Ascending aorta (tissue), 2 donors: Measurements from ENCODE around the gene FAM222A. TPM values are rescaled to one million over a fixed set of nuclear protein-coding genes. Genes with fewer than 3 reads are reported as not detected.
A peak's percentile ranks its signal among the peaks of the same experiment; 100 is the strongest.

Source experiments
- DNase-seq, 2 donors: peaks; one replicate each; pipeline ENCODE4 v3.0.0-alpha.2; 2019; ENCODE audit warnings: low spot score in 2 of 2
- H3K27ac ChIP-seq, 2 donors: fragments of 200-600 bp; sonication (generic); one replicate each; pipeline ENCODE4 v1.5.1; 2016 to 2017; ENCODE audit warnings: mild to moderate bottlenecking in 1 of 2
- H3K27me3 ChIP-seq: fragments of 200-600 bp; sonication (generic); one replicate; pipeline ENCODE4 v1.5.1; 2017
- H3K36me3 ChIP-seq, 2 donors: fragments of 200-600 bp; sonication (generic); one replicate each; pipeline ENCODE4 v1.5.1; 2016
- H3K4me1 ChIP-seq, 2 donors: fragments of 200-600 bp; sonication (generic); one replicate each; pipeline ENCODE4 v1.5.1; 2016 to 2017; ENCODE audit warnings: mild to moderate bottlenecking in 1 of 2
- H3K4me3 ChIP-seq, 2 donors: fragments of 200-600 bp; sonication (generic); one replicate each; pipeline ENCODE4 v1.5.1; 2016 to 2017; ENCODE audit warnings: mild to moderate bottlenecking in 1 of 2
- H3K9me3 ChIP-seq, 2 donors: fragments of 200-600 bp; sonication (generic); one replicate each; pipeline ENCODE4 v1.5.1; 2016
- intact Hi-C: fragments of 100-400 bp; cut with DNase I; formaldehyde crosslinking; loops from one replicate; pipeline ENCODE4 v1.15.1; 2023
- total RNA-seq: library from RNA; depleted of rRNA; stranded (reverse); fragments of >200 nt; gene quantifications from one replicate; pipeline ENCODE4 v1.1.0, GENCODE V29; 2016
- TF ChIP-seq, protein P1 (sequence below), 3 experiments: fragments of 200-600 bp in 2 of 3; fragments of 450-650 bp in 1 of 3; sonication (generic) in 2 of 3; IDR thresholded peaks; one replicate each; pipeline ENCODE4 v1.5.1; 2016 to 2019; ENCODE audit warnings: antibody characterized with exemption in 3 of 3, mild to moderate bottlenecking in 1 of 3, moderate library complexity in 1 of 3

The FAM222A gene
- total RNA-seq, 1 donor from 2014 or later = 3.3 TPM

DNA sequence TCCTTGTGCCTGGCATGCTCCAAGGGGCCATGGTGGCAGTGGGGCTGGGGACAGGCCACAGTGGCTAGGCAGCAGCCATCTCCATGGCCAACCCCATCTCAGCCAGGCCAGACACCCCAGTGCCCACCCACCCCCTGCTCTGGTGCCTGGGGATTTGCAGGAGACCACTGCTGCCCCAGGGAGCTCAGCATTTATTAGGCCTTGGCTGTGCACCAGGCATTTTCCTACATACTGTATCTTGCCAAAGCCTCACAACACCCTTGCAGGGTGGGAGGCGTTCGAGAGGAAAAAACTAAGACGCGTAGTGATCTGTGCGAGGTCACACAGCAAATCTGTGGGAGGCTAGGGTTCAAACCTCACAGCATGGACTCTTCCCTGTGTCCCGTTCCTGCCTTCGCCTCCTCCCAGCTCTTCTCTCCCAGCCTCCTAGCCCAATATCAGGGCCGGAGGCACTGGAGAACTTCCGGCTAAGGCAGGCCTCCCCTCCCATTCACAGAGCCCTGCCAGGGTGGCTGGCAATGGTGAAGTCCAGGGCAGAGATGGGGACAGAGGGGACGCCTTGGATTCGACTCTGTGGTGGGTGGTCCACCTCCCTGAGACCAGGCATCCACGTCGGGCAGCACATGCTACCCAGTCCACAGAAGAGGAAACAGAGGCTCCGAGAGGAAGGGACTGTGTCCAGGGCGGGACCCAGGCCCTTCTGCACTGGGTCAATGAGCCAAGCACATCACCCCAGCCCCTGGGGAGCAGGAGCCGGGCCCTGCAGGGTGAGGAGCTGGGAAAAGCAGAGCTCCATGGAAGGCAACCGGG is 57.4 kb downstream of the FAM222A start:
- Histone ChIP-seq H3K27ac (no peak overlapping the region), H3K27me3 (no peaks in the 10 kb centered on the region), H3K4me3 (no peak overlapping the region), H3K9me3 (no peaks in the 10 kb centered on the region), H3K4me1 (no peaks in the 10 kb centered on the region), H3K36me3 (no peaks in the 10 kb centered on the region)
- DNase-seq = peak in 1 of 2 donors; percentile 46
- TF ChIP-seq, protein P1, sequence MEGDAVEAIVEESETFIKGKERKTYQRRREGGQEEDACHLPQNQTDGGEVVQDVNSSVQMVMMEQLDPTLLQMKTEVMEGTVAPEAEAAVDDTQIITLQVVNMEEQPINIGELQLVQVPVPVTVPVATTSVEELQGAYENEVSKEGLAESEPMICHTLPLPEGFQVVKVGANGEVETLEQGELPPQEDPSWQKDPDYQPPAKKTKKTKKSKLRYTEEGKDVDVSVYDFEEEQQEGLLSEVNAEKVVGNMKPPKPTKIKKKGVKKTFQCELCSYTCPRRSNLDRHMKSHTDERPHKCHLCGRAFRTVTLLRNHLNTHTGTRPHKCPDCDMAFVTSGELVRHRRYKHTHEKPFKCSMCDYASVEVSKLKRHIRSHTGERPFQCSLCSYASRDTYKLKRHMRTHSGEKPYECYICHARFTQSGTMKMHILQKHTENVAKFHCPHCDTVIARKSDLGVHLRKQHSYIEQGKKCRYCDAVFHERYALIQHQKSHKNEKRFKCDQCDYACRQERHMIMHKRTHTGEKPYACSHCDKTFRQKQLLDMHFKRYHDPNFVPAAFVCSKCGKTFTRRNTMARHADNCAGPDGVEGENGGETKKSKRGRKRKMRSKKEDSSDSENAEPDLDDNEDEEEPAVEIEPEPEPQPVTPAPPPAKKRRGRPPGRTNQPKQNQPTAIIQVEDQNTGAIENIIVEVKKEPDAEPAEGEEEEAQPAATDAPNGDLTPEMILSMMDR (IDR thresholded peaks at IDR 0.05) = no peak
- intact Hi-C loops = loop anchor here (10.0 kb wide), 1 partner anchor 246 kb away; no protein-coding TSS in a partner anchor

DNA sequence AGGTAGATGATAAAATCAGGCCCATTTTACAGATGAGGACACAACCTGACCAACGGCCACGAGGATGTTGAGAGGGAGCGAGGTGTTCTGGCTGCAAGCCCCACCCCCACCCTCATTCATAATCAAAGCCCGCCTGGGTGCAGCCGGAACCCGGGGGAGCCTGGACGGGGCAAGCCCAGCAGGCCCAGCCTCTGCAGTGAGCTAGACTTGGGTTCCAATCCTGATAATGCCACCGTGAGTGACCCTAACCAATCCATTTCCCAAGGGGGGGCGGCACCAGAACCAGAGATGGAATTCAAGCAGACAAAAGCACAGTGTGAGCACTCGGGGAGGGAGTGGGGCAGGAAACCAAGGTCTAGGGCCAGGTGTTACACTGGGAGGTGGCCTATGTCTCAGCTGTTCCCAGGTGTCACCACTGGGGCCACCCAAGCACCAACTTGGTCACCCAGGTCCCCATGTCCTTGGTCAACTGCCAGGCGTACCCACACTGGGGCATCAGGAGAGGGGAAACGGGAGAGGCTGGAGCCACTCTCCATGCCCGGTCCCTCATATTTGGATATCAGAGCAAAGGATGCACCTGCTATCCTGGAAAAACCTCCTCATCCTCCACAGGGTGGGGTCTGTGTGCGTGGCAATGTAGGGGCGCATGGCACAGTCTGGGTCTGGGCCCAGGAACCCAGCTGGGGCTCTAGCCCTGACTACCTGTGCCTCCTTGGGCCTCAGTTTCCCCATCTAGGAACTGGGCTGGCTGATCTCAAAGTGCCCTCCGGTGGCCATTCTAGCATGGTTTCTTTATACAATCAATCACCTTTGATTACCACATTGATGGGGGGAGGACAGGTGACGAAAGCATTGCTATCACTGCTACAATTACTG is 58.4 kb downstream of the FAM222A start:
- no peak overlapping the region for H3K4me3 ChIP-seq
- TF ChIP-seq, protein P1 (IDR thresholded peaks at IDR 0.05) = no peak
- no peaks in the 10 kb centered on the region for H3K4me1 ChIP-seq
- H3K9me3 ChIP-seq = no peaks in the 10 kb centered on the region
- H3K27me3 ChIP-seq = no peaks in the 10 kb centered on the region
- intact Hi-C loops = loop anchor here (10.0 kb wide), 1 partner anchor 247 kb away; no protein-coding TSS in a partner anchor
- H3K27ac ChIP-seq = no peak overlapping the region
- peak in 1 of 2 donors; percentile 55 for DNase-seq
- no peaks in the 10 kb centered on the region for H3K36me3 ChIP-seq

DNA sequence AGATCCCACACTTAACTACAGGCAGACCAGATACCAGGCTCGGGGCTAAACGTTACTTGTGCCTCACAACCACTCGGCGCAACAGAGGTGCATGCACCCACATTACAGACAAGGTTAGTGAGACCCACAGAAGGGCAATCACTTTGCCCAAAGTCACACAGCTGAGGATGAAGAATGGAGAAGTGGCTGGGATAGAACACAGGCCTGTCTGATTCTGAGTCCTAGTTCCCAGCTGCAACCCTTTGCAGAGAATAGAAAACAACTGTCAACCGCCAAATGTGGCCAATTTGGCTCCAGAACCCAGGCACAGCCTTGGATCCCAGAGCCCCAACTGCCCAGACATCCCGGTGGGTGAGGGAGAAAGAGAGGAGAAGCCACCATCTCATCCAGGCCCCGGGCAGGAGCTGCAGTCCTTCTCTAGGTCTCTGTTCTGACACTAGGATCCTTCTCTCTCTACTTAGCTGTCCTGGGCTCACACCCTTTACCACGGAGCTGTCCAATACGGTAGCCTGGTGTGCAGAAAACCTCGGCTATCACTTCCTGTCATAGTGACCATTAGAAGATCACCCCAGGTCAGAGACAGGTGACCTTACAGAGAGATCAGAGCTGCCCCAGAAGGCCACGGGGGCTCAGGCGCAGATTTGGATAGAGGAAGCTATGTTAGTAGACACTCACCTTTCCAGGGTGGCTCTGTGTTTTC is 59.1 kb downstream of the FAM222A start:
- Histone ChIP-seq H3K36me3 (no peaks in the 10 kb centered on the region), H3K9me3 (no peaks in the 10 kb centered on the region), H3K4me3 (no peak overlapping the region), H3K27ac (no peak overlapping the region), H3K27me3 (no peaks in the 10 kb centered on the region), H3K4me1 (no peaks in the 10 kb centered on the region)
- intact Hi-C loops = loop anchor here (10.0 kb wide), 1 partner anchor 248 kb away; no protein-coding TSS in a partner anchor
- TF ChIP-seq, protein P1 (IDR thresholded peaks at IDR 0.05) = no peak
- DNase-seq = peak in 1 of 2 donors; percentile 48

DNA sequence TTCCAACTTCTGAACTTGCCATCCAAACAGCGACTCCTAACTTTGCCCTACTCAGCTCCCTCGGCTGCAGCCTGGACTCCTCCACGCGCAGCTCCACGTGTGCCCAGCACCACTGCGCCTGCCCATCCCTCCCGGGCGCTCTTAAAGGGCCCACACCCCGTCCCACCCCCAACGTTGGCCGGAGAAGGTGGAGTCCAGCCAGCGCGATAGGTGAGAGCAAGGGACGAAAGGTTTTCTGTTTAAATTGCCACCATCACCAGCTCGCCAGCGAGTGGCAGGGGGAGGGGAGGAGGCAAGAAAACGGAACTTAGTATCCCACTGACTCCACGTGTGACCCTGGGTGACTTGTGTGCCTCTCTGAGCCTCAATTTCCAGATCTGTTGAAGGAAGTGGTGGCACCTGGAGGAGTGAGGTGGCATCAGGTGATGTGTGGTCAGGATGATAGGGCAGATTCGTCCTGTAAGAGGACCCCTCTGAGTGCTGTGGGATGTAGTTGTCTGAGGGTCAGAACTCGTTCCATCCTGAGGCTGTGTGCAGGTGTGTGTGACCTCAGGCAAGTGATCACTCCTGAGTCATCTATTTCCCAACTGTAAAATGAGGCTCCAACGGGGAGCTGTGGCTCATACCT is 59.9 kb downstream of the FAM222A start:
- DNase-seq = no peak
- Histone ChIP-seq H3K9me3 (no peaks in the 10 kb centered on the region), H3K36me3 (no peaks in the 10 kb centered on the region), H3K4me1 (no peaks in the 10 kb centered on the region), H3K27me3 (no peaks in the 10 kb centered on the region), H3K27ac (no peak overlapping the region), H3K4me3 (no peak overlapping the region)
- intact Hi-C loops = loop anchor here (10.0 kb wide), 1 partner anchor 249 kb away; no protein-coding TSS in a partner anchor
- TF ChIP-seq, protein P1 (IDR thresholded peaks at IDR 0.05) = no peak
